HG03097 (cell line): ENCODE results near the gene LPIN2.

Experiments used
- ATAC-seq: cut with Tn5 transposase; IDR thresholded peaks from one replicate; pipeline ENCODE4 v1.9.1; 2021; ENCODE audit not compliant: unreplicated experiment, low FRiP score

LPIN2 gene

GRCh38 chr18:2967357-2967756 lies 45.6 kb downstream of the LPIN2 start:
- no peak for ATAC-seq

- ATAC-seq: no peak
These were observed 46.4 kb downstream of the LPIN2 start for GRCh38 chr18:2966560-2966959.

GRCh38 chr18:2965797-2966196 lies 47.1 kb downstream of the LPIN2 start:
- no peak for ATAC-seq

DNA sequence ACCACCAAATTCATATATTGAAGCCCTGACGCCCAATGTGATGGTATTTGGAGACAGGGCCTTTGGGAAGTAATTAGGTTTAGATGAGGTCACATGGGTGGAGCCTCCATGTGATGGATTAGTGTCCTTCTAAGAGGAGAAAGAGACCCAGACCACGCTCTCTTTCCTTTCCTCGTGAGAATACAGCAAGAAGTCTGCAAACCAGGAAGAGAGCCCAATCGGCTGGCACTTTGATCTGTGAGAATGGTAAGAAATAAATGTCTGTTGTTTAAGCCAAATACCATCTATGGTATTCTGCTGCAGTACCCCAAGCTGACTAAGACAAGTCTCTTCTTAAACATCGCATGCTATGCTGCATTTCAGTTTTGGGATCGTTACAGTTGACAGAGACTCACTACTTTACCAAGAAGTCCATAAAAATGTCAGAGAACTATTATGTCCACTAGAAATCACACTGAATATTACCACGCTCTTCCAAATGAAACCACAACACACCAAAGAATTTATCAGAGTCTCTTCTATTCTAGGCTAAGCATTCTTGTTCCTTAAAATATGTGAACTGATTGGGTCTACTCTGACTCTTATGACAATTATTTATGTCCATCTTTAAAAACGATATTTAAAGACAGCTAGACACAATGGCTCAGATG lies 48.5 kb downstream of the LPIN2 start:
- ATAC-seq: no peak
